HEK293T (cell line): ENCODE data around the gene DUSP12.

Experiments used
- ARNT ChIP-seq: fragments of 450-650 bp; IDR thresholded peaks from 2 replicates; pipeline ENCODE4 v1.6.1; 2017; ENCODE audit warnings: mild to moderate bottlenecking
- CTBP1 ChIP-seq: fragments of 450-650 bp; IDR thresholded peaks from 2 replicates; pipeline ENCODE4 v1.6.1; 2016; ENCODE audit warnings: borderline replicate concordance
- FOXA1 ChIP-seq: fragments of 450-650 bp; IDR thresholded peaks from 2 replicates; pipeline ENCODE4 v1.6.1; 2016; ENCODE audit warnings: mild to moderate bottlenecking
- FOXM1 ChIP-seq: fragments of 450-650 bp; IDR thresholded peaks from 2 replicates; pipeline ENCODE4 v1.6.1; 2017; ENCODE audit warnings: mild to moderate bottlenecking, borderline replicate concordance
- HDGF ChIP-seq: fragments of 450-650 bp; IDR thresholded peaks from 2 replicates; pipeline ENCODE4 v1.6.1; 2017; ENCODE audit warnings: antibody characterized with exemption, borderline replicate concordance
- LEF1 ChIP-seq: fragments of 450-650 bp; IDR thresholded peaks from 2 replicates; pipeline ENCODE4 v1.6.1; 2017; ENCODE audit warnings: mild to moderate bottlenecking, borderline replicate concordance
- NFRKB ChIP-seq: fragments of 450-650 bp; IDR thresholded peaks from 2 replicates; pipeline ENCODE4 v1.6.1; 2016; ENCODE audit warnings: mild to moderate bottlenecking, moderate library complexity
- PKNOX1 ChIP-seq: fragments of 450-650 bp; IDR thresholded peaks from 2 replicates; pipeline ENCODE4 v1.6.1; 2016
- SP1 ChIP-seq: fragments of 450-650 bp; IDR thresholded peaks from 2 replicates; pipeline ENCODE4 v1.6.1; 2017
- SUZ12 ChIP-seq: fragments of 450-650 bp; IDR thresholded peaks from 2 replicates; pipeline ENCODE4 v1.6.1; 2016; ENCODE audit warnings: mild to moderate bottlenecking
- TARDBP ChIP-seq: fragments of 450-650 bp; IDR thresholded peaks from 2 replicates; pipeline ENCODE4 v1.6.1; 2016

DNA sequence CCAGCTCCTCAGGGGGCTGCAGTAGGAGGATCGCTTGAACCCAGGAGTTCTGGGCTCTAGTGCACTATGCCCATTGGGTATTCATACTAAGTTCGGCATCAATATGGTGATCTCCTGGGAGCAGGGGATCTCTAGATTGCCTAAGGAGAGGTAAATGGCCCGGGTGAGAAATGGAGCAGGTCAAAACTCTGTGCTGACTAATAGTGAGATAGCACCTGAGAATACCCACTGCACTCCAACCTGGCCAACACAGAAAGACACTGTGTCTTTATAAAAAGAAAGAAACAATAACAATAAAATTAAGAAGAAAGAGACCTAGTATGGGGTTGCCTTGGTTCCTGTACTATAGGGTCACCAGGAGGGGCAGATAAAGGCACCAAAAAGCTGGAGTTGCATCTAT, 13.7 kb upstream of the DUSP12 start:
- TF ChIP-seq SUZ12 (no peak), PKNOX1 (no peak), ARNT (no peak), CTBP1 (no peak), HDGF (no peak), FOXA1 (no peak), LEF1 (no peak), TARDBP (no peak), SP1 (no peak), NFRKB (no peak), FOXM1 (no peak)
